Neuronal stem cell (in vitro differentiated cells): ENCODE results near the gene TACC2.

ENCODE experiments used
- DNase-seq: peaks from one replicate; pipeline ENCODE4 v3.0.0-alpha.2; 2013; ENCODE audit warnings: low spot score
- H2AFZ ChIP-seq: one replicate; pipeline ENCODE4 v1.6.1; 2013; ENCODE audit warnings: mild to moderate bottlenecking, low read length, inconsistent platforms
- H2AK5ac ChIP-seq: 2 replicates; pipeline ENCODE4 v1.6.1; 2013; ENCODE audit warnings: low read depth, mild to moderate bottlenecking, inconsistent platforms, low read length, moderate library complexity, mixed read lengths
- H2BK120ac ChIP-seq: 2 replicates; pipeline ENCODE4 v1.6.1; 2013; ENCODE audit warnings: low read depth, mild to moderate bottlenecking, inconsistent platforms, low read length, moderate library complexity, mixed read lengths
- H2BK12ac ChIP-seq: one replicate; pipeline ENCODE4 v1.6.1; 2013; ENCODE audit warnings: low read length, inconsistent platforms
- H2BK15ac ChIP-seq: 2 replicates; pipeline ENCODE4 v1.6.1; 2013; ENCODE audit warnings: mild to moderate bottlenecking, low read length, inconsistent platforms, mixed read lengths
- H2BK5ac ChIP-seq: one replicate; pipeline ENCODE4 v1.6.1; 2013; ENCODE audit warnings: inconsistent platforms, mild to moderate bottlenecking, low read length, moderate library complexity
- H3K14ac ChIP-seq: one replicate; pipeline ENCODE4 v1.6.1; 2013; ENCODE audit warnings: low read length, inconsistent platforms
- H3K18ac ChIP-seq: 2 replicates; pipeline ENCODE4 v1.6.1; 2013; ENCODE audit warnings: low read length, inconsistent platforms
- H3K23ac ChIP-seq: 2 replicates; pipeline ENCODE4 v1.6.1; 2013; ENCODE audit warnings: low read depth, mild to moderate bottlenecking, mixed read lengths, low read length, inconsistent platforms; ENCODE audit not compliant: poor library complexity
- H3K27ac ChIP-seq: replicated peaks from 3 replicates; pipeline ENCODE4 v1.5.1; 2013; ENCODE audit warnings: low read length, inconsistent platforms
- H3K27me3 ChIP-seq, 3 experiments: 2 replicates each; pipeline ENCODE4 v1.6.1; 2013; ENCODE audit warnings: low read length in 3 of 3, mild to moderate bottlenecking in 2 of 3, inconsistent platforms in 1 of 3, low read depth in 1 of 3, mixed read lengths in 1 of 3, moderate library complexity in 1 of 3; ENCODE audit not compliant: control insufficient read depth in 3 of 3, insufficient read depth in 3 of 3
- H3K36me3 ChIP-seq, 2 donors: replicated peaks in 1 of 2; 2 replicates each; pipeline ENCODE4 v1.6.1; 2013; ENCODE audit warnings: low read length in 2 of 2; ENCODE audit not compliant: control insufficient read depth in 2 of 2, insufficient read depth in 2 of 2
- H3K4ac ChIP-seq: 2 replicates; pipeline ENCODE4 v1.6.1; 2013; ENCODE audit warnings: inconsistent platforms, mild to moderate bottlenecking, low read length, moderate library complexity
- H3K4me1 ChIP-seq, 2 donors: 1 replicate in 1 of 2; 2 replicates in 1 of 2; pipeline ENCODE4 v1.6.1; 2013; ENCODE audit warnings: low read length in 2 of 2, low read depth in 1 of 2; ENCODE audit not compliant: control insufficient read depth in 2 of 2, insufficient read depth in 1 of 2
- H3K4me2 ChIP-seq: one replicate; pipeline ENCODE4 v1.6.1; 2013; ENCODE audit warnings: mild to moderate bottlenecking, low read length, inconsistent platforms; ENCODE audit not compliant: insufficient read depth, poor library complexity, severe bottlenecking
- H3K4me3 ChIP-seq, 2 donors: 2 replicates each; pipeline ENCODE4 v1.5.1; 2013; ENCODE audit warnings: low read length in 2 of 2, mild to moderate bottlenecking in 2 of 2, inconsistent platforms in 1 of 2, moderate library complexity in 1 of 2
- H3K79me1 ChIP-seq: one replicate; pipeline ENCODE4 v1.6.1; 2013; ENCODE audit warnings: low read depth, mild to moderate bottlenecking, inconsistent platforms, low read length, moderate library complexity
- H3K9ac ChIP-seq: one replicate; pipeline ENCODE4 v1.6.1; 2013; ENCODE audit warnings: mild to moderate bottlenecking, low read depth, low read length, inconsistent platforms; ENCODE audit not compliant: poor library complexity
- H3K9me3 ChIP-seq, 2 donors: replicated peaks in 1 of 2; 2 replicates each; pipeline versions ENCODE3 to v1.6.1; 2013; ENCODE audit warnings: low read length in 2 of 2, mild to moderate bottlenecking in 2 of 2, inconsistent platforms in 1 of 2, low read depth in 1 of 2, mixed read lengths in 1 of 2, moderate library complexity in 1 of 2; ENCODE audit not compliant: control insufficient read depth in 2 of 2, insufficient read depth in 1 of 2
- H4K8ac ChIP-seq: one replicate; pipeline ENCODE4 v1.6.1; 2013; ENCODE audit warnings: low read depth, mild to moderate bottlenecking, inconsistent platforms, low read length, moderate library complexity
- H4K91ac ChIP-seq: one replicate; pipeline ENCODE4 v1.6.1; 2013; ENCODE audit warnings: low read length, low read depth, mild to moderate bottlenecking, inconsistent platforms; ENCODE audit not compliant: poor library complexity
- WGBS, 2 donors: extraction: QIAGEN DNeasy Blood & Tissue Kit; methylation state at CpG; one replicate each; pipeline ENCODE4 v1.1.7; 2013; ENCODE audit warnings: missing lambda C conversion rate in 2 of 2, mixed read lengths in 1 of 2; ENCODE audit not compliant: insufficient read length in 2 of 2, insufficient replicate concordance in 1 of 2; ENCODE audit errors: extremely low coverage in 2 of 2; 5-methylcytosine and 5-hydroxymethylcytosine counted together

TACC2 gene

GRCh38 chr10:122277526-122278136 lies 288.7 kb downstream of the TACC2 start:
- peak overlapping the region; percentile 11 for H4K91ac ChIP-seq
- no peak overlapping the region for H2BK5ac ChIP-seq
- H2AFZ ChIP-seq, result no peak overlapping the region
- peaks cover 0 to 2% of the 10 kb centered on the region in 2 donors for H3K4me1 ChIP-seq
- DNase-seq, result no peak
- no peak overlapping the region for H3K9ac ChIP-seq
- H3K27me3 ChIP-seq, result no peaks in the 10 kb centered on the region
- no peak overlapping the region for H3K4ac ChIP-seq
- no peaks in the 10 kb centered on the region for H3K79me1 ChIP-seq
- H4K8ac ChIP-seq, result no peak overlapping the region
- no peak overlapping the region for H3K4me3 ChIP-seq
- no CpG with 5 or more reads among the region's 10 CpGs for WGBS, 2 donors
- H2AK5ac ChIP-seq, result no peak overlapping the region
- H3K23ac ChIP-seq, result no peak overlapping the region
- H2BK120ac ChIP-seq, result no peak overlapping the region
- no peaks in the 10 kb centered on the region for H3K36me3 ChIP-seq
- H3K4me2 ChIP-seq, result no peak overlapping the region
- no peak overlapping the region for H3K14ac ChIP-seq
- no peak overlapping the region for H2BK15ac ChIP-seq
- H3K18ac ChIP-seq, result no peak overlapping the region
- H3K27ac ChIP-seq, result no peak overlapping the region
- H2BK12ac ChIP-seq, result no peak overlapping the region
- H3K9me3 ChIP-seq, result no peaks in the 10 kb centered on the region

- Histone ChIP-seq H4K8ac (no peak overlapping the region), H3K4me3 (no peak overlapping the region), H4K91ac (no peak overlapping the region), H3K4me1 (peaks cover 0 to 2% of the 10 kb centered on the region in 2 donors), H2BK15ac (no peak overlapping the region), H3K27ac (no peak overlapping the region), H3K36me3 (no peaks in the 10 kb centered on the region), H2AK5ac (no peak overlapping the region), H3K27me3 (no peaks in the 10 kb centered on the region), H3K23ac (no peak overlapping the region), H3K14ac (no peak overlapping the region), H3K9ac (no peak overlapping the region), H3K4ac (no peak overlapping the region), H3K9me3 (no peaks in the 10 kb centered on the region), H3K18ac (no peak overlapping the region), H2BK12ac (no peak overlapping the region), H3K79me1 (no peaks in the 10 kb centered on the region), H2AFZ (peak overlapping the region; percentile 15), H2BK5ac (no peak overlapping the region), H2BK120ac (no peak overlapping the region), H3K4me2 (no peak overlapping the region)
- peak; percentile 55 for DNase-seq
- no CpG with 5 or more reads among the region's 9 CpGs for WGBS, 2 donors
Observed at GRCh38 chr10:122279725-122280141, 290.8 kb downstream of the TACC2 start.

- Histone ChIP-seq H3K14ac (no peak overlapping the region), H4K8ac (no peak overlapping the region), H3K23ac (no peak overlapping the region), H3K4me2 (no peak overlapping the region), H4K91ac (no peak overlapping the region), H3K9me3 (no peaks in the 10 kb centered on the region), H2BK12ac (no peak overlapping the region), H3K36me3 (no peaks in the 10 kb centered on the region), H2BK15ac (no peak overlapping the region), H2BK120ac (no peak overlapping the region), H2AFZ (no peak overlapping the region), H3K4ac (no peak overlapping the region), H3K27ac (no peak overlapping the region), H3K4me3 (no peak overlapping the region), H3K18ac (peak overlapping the region; percentile 44), H3K79me1 (no peaks in the 10 kb centered on the region), H3K9ac (no peak overlapping the region), H3K27me3 (no peaks in the 10 kb centered on the region), H3K4me1 (peaks cover 0 to 2% of the 10 kb centered on the region in 2 donors), H2BK5ac (no peak overlapping the region), H2AK5ac (no peak overlapping the region)
- DNase-seq, result no peak
- no CpG with 5 or more reads among the region's 7 CpGs for WGBS, 2 donors
Observed at GRCh38 chr10:122280156-122280555, 291.2 kb downstream of the TACC2 start.

- Histone ChIP-seq H2BK12ac (no peak overlapping the region), H3K18ac (no peak overlapping the region), H3K9ac (no peak overlapping the region), H2AFZ (no peak overlapping the region), H3K27me3 (peaks cover 0 to under 1% (median 0%) of the 10 kb centered on the region in 3 experiments), H3K4ac (no peak overlapping the region), H3K4me3 (no peak overlapping the region), H4K91ac (no peak overlapping the region), H3K23ac (no peak overlapping the region), H3K4me2 (no peak overlapping the region), H2BK5ac (no peak overlapping the region), H4K8ac (no peak overlapping the region), H3K4me1 (peaks cover 0 to 2% of the 10 kb centered on the region in 2 donors), H3K36me3 (no peaks in the 10 kb centered on the region), H3K9me3 (no peaks in the 10 kb centered on the region), H3K27ac (no peak overlapping the region), H3K14ac (no peak overlapping the region), H3K79me1 (no peaks in the 10 kb centered on the region), H2AK5ac (no peak overlapping the region), H2BK120ac (no peak overlapping the region), H2BK15ac (no peak overlapping the region)
- DNase-seq, result no peak
- no CpG with 5 or more reads among the region's 7 CpGs for whole genome bisulfite sequencing, 2 donors
Observed at GRCh38 chr10:122281018-122281626, 292.2 kb downstream of the TACC2 start.
